Adipocyte (in vitro differentiated cells): Measurements from ENCODE around the gene RTCB.

Experiments used
- DNase-seq: peaks from one replicate; pipeline ENCODE4 v3.0.0-alpha.2; 2015; ENCODE audit warnings: low read depth
- H3K27me3 ChIP-seq: replicated peaks from 2 replicates; pipeline ENCODE4 v1.7.0; 2013; ENCODE audit warnings: mild to moderate bottlenecking, low read length, moderate library complexity; ENCODE audit not compliant: control insufficient read depth, insufficient read depth
- H3K36me3 ChIP-seq: 2 replicates; pipeline ENCODE4 v1.7.0; 2013; ENCODE audit warnings: low read length, mild to moderate bottlenecking, moderate library complexity; ENCODE audit not compliant: control insufficient read depth, insufficient read depth, severe bottlenecking
- H3K4me1 ChIP-seq: 2 replicates; pipeline ENCODE4 v1.7.0; 2013; ENCODE audit warnings: mild to moderate bottlenecking, low read length, moderate library complexity; ENCODE audit not compliant: control insufficient read depth, insufficient read depth
- H3K4me3 ChIP-seq: 2 replicates; pipeline ENCODE4 v1.7.0; 2013; ENCODE audit warnings: mild to moderate bottlenecking, low read length, moderate library complexity
- H3K9ac ChIP-seq: 2 replicates; pipeline ENCODE4 v1.7.0; 2013; ENCODE audit warnings: mild to moderate bottlenecking, low read length, moderate library complexity
- H3K9me3 ChIP-seq: 2 replicates; pipeline ENCODE4 v1.7.0; 2013; ENCODE audit warnings: mild to moderate bottlenecking, low read length, moderate library complexity; ENCODE audit not compliant: control insufficient read depth

RTCB gene

GRCh38 chr22:32338757-32339156 lies 73.3 kb downstream of the RTCB start:
- peaks cover 66% of the 10 kb centered on the region for H3K27me3 ChIP-seq
- H3K9me3 ChIP-seq = no peaks in the 10 kb centered on the region
- H3K9ac ChIP-seq = no peak overlapping the region
- H3K4me1 ChIP-seq = peaks cover 4% of the 10 kb centered on the region
- no peak overlapping the region for H3K4me3 ChIP-seq
- no peak for DNase-seq
- H3K36me3 ChIP-seq = no peaks in the 10 kb centered on the region
